Stimulated activated CD4-positive, alpha-beta T cell treated with anti-CD3 and anti-CD28 coated beads, Interleukin-4, amount 100 ng/mL, for 4 hours (primary cell): ENCODE data around the gene TNS1.
"Not testable (repeated sequence)": the region's sequence is repeated elsewhere in the genome, so short reads cannot be mapped to it uniquely, and the experiment has no call there.

ENCODE experiments used
- DNase-seq, 2 experiments: peaks; one replicate each; pipeline ENCODE4 v3.0.0-alpha.2; 2020

The TNS1 gene

GRCh38 chr2:217789003-217789735 is 213.6 kb downstream of the TNS1 start:
- peak; percentile 45 to 74 for DNase-seq

GRCh38 chr2:217788669-217789002 is 214.2 kb downstream of the TNS1 start:
- DNase-seq: no peak

DNA sequence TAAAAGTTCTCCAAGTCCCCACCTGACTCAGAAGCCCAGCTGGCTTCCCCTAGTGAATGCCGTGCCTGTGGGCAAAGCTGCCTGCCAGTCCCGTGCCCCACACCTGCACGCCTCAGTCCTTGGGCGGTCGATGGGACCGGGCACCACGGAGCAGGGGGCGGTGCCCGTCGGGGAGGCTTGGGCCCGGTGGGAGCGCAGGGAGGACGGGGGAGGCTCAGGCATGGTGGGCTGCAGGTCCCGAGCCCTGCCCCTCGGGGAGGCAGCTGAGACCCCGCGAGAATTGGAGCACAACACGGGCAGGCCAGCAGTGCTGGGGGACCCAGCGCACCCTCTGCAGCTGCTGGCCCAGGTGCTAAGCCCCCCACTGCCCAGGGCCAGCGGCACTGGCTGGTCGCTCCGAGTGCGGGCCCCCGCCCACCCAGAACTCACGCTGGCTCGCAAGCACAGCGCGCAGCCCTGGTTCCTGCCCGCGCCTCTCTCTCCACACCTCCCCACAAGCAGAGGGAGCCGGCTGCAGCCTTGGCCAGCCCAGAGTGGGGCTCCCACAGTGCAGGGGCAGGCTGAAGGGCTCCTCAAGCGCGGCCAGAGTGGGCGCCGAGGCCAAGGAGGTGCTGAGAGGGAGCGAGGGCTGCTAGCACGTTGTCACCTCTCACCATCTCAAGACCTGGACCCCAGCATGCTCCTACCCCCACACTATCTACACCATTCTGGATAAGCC is 215.5 kb downstream of the TNS1 start:
- no peak for DNase-seq

- not testable (repeated sequence) for DNase-seq
These were observed 216.2 kb downstream of the TNS1 start for GRCh38 chr2:217786560-217786959.

DNA sequence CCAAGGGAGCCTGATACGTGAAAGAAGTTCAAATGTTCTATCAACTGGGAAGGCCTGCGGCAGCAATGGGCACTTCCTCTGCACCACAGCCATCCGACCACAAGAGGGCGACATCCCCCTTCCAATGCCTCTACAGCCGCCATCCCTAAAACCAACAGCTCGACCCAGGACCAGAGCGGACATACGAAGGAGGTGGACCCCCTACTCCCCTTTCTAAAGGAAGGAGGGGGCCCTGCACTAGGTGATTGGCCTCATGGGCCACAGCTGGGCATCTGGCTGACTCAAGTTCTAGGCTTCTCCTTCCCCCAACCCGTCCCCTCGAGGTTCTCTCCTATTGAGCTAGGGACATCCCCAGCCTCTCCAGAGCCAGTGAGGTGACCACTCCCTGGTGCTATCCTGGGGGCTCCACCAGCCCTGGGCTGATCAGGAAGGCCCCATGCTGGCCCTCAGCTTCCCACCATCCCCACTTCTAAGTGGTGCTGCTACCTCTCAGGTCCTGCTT is 217.2 kb downstream of the TNS1 start:
- DNase-seq: peak; percentile 47 to 74

DNA sequence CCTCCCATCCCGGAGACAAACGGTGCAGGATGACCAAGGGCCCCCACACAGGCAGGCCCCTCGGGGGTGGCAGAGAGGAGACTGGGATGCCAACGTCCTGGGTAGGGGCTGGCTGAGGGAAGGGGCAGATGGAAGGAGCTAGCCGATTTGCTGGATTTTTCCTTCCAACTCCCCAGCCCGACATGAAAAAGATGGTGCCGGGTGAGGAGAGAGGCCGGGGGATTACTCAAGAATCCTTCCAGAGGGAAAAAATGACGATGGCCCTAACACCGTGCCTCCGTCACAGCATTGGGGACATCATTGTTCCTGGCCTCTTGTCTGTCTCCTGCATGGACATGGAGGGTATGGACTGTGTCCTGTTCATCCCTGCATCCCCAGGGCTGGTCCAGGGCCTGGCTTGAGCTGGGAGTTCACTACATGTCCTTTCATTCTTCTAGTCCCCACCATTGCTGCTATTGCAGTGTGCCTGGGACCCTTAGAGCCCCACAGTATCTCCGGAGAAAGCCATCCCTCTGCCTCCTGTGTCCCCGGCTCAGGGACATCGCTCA is 217.7 kb downstream of the TNS1 start:
- DNase-seq: no peak

DNA sequence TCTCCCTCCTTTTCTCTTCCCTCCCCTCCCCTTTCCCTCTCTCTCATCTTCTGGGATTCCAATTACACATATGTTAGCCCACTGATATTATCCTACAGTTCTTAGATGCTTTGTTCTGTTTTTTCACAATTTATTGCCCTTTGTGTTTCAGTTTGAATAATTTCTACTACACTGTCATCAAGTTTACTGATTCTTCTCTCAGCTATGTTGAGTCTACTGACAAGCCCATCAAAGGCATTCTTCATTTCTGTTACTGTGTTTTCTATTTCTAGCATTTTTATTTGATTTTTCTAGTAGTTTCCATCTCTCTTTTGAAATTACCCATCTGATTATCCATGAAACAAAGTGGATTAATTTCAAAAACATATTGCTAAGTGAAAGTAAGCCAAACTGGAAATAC is 219.6 kb downstream of the TNS1 start:
- DNase-seq: no peak

DNA sequence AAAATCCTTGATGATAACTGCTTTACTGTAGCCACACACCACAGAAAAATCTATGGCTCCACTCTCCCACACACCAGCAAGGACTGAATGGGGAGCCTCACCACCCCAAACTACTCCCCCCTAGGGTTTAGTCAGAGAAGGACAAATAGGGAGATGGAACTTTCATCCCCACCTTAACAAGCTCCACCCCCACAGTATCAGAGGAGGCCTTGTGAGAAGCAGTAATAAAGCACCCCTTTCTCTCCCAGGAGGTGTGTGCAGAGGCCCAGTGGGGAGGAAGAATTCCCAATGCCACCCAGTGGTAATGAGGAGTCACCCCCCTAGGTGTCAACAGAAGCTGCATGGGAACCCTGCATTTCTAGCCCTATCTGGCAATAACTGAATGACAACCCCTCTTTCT is 224.9 kb downstream of the TNS1 start:
- DNase-seq: no peak

GRCh38 chr2:217776631-217777030 is 226.2 kb downstream of the TNS1 start:
- DNase-seq: no peak

DNA sequence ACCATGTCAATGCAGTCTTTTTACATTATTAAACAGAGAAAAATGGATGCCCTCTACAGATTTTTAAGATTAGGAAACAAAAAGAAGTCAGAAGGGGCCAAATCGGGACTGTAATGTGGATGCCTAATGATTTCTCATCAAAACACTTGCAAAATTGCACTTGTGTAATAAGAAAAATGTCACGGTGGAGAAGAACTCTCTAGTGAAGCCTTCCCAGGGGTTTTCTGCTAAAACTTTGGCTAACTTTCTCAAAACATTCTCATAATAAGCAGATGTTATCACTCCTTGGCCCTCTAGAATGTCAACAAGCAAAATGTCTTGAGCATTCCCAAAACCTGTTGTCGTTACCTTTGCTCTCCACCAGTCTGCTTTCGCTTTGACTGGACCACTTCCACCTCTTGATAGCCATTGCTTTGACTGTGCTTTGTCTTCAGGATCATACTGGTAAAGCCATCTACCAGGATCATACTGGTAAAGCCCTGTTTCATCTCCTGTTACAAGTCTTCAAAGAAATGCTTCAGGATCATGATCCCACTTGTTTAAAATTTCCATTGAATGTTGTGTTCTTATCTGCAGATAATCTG is 226.8 kb downstream of the TNS1 start:
- no peak for DNase-seq

DNA sequence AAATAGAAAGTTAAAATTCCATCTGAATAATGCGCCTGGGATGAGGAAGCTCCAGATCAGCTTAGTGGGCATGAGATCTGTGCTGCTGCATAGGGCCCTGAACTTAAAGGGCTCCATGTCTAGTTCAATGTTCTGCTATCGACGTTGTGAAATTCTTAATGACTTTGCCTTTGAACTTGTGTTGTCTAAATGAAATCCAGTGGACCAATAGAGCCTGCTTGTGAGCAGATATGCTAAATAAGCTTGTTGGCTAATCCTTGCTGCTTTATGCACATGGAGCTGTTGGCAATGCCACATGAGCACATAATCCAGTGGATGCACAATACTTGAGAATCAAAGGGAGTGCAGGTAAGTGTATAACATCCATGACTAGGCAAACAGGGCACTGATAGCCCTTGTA is 228.6 kb downstream of the TNS1 start:
- DNase-seq: no peak

GRCh38 chr2:217773539-217773938 is 229.3 kb downstream of the TNS1 start:
- no peak for DNase-seq

DNA sequence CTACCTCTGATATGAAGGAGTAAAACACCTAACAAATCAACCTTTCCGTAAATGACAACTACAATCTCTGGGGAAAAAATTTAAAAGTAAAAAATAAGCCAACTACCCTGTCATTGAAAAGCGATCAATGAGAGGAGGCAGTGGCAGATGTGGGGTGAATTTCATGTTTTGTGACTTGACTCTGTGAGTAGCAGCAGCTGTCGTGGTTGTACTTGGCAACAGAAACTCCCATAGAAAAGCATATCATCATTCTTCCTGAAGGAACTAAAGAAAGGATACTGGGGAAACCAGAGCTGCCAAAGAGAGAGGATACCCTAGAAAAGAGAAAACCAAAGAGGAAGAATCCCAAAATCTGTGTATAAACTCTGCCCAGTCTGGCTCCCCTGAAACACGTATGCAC is 236.4 kb downstream of the TNS1 start:
- no peak for DNase-seq

GRCh38 chr2:217761645-217762277 is 241.0 kb downstream of the TNS1 start:
- no peak for DNase-seq

DNA sequence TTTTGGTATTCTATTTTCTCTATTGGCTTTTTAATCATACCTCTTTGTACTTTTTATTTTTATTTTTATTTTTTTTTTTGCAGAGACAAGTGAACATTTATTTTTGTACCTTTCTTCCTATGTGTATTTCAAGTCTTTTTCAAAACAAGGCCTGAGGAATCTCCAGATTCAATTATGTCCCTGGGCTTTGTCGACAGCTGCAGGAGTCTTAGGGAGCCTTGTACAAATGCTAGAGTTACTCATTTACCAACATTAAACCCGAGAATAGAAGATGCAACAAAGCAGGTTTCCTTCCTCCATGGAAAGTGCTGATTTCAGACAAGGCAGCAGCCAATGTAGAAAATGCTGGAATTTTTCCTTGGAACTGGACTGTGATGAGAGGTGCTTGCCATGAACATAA is 242.8 kb downstream of the TNS1 start:
- no peak for DNase-seq

GRCh38 chr2:217757108-217757463 is 245.7 kb downstream of the TNS1 start:
- DNase-seq: no peak

- DNase-seq: peak; percentile 52 to 77
These were observed 246.3 kb downstream of the TNS1 start for GRCh38 chr2:217756375-217757107.

GRCh38 chr2:217755027-217755745 is 247.6 kb downstream of the TNS1 start:
- no peak for DNase-seq

- no peak for DNase-seq
These were observed 249.2 kb downstream of the TNS1 start for GRCh38 chr2:217753460-217754200.

- DNase-seq: no peak
These were observed 249.9 kb downstream of the TNS1 start for GRCh38 chr2:217752714-217753459.
